A549 (cell line): ENCODE results near the gene SIGLEC7. TPM values are rescaled to one million over a fixed set of nuclear protein-coding genes. Genes with fewer than 3 reads are reported as not detected.

ENCODE experiments used
- ATAC-seq, 2 experiments: fragments of 200-7000 bp in 1 of 2; fragments of >200 bp in 1 of 2; cut with Nextera tagmentation in 1 of 2; cut with Tn5 transposase in 1 of 2; 3 replicates each; pipeline versions ENCODE4 v1.8.0 to v1.9.1; 2018 to 2020; ENCODE audit warnings: mild to moderate bottlenecking in 1 of 2, moderate library complexity in 1 of 2
- CTCF ChIA-PET: fragments of 300-600 bp; sonication (Branson Sonifier 250); formaldehyde crosslinking; extraction: SDS; loops from one replicate; lab custom pipeline; 2021; ENCODE audit warnings: antibody characterized with exemption, inconsistent platforms; lab: Yijun Ruan, JAX
- POLR2A ChIA-PET: fragments of 350-600 bp; formaldehyde crosslinking; extraction: SDS; loops from one replicate; lab custom pipeline; 2021; ENCODE audit warnings: antibody characterized with exemption, inconsistent platforms; lab: Yijun Ruan, JAX
- DNase-seq, 2 experiments: peaks; one replicate each; pipeline versions ENCODE4 v3.0.0 to v3.0.0-alpha.2; 2011 to 2016; ENCODE audit warnings: low read depth in 1 of 2, low spot score in 1 of 2
- FAIRE-seq: peaks from 2 replicates; lab custom pipeline; 2011; peaks lifted over from hg19 to GRCh38; lab: Jason Lieb, UNC
- H3K27ac ChIP-seq, 2 experiments: fragments of >200 bp; sonication (Bioruptor Twin); formaldehyde crosslinking; 3 replicates each; pipeline ENCODE4 v1.5.1; 2016 to 2017
- H3K4me1 ChIP-seq: fragments of >200 bp; sonication (Bioruptor Twin); formaldehyde crosslinking; 3 replicates; pipeline ENCODE4 v1.6.1; 2016
- H3K4me2 ChIP-seq: fragments of >200 bp; sonication (Bioruptor Twin); formaldehyde crosslinking; 3 replicates; pipeline ENCODE4 v1.6.1; 2016
- H3K4me3 ChIP-seq: fragments of >200 bp; sonication (Bioruptor Twin); formaldehyde crosslinking; 3 replicates; pipeline ENCODE4 v1.5.1; 2016
- H3K9me3 ChIP-seq: fragments of >200 bp; sonication (Bioruptor Twin); formaldehyde crosslinking; 3 replicates; pipeline ENCODE4 v1.6.1; 2016
- CBX8 ChIP-seq: fragments of 200-600 bp; sonication (generic); IDR thresholded peaks from 2 replicates; pipeline ENCODE4 v1.6.1; 2016
- CHD4 ChIP-seq: fragments of 200-600 bp; sonication (generic); IDR thresholded peaks from 2 replicates; pipeline ENCODE4 v1.6.1; 2016; ENCODE audit warnings: antibody characterized with exemption, mild to moderate bottlenecking, borderline replicate concordance
- E2F6 ChIP-seq: IDR thresholded peaks from 2 replicates; pipeline ENCODE4 v1.6.1; 2012; ENCODE audit warnings: low read depth, borderline replicate concordance
- ELK1 ChIP-seq: fragments of 150-350 bp; IDR thresholded peaks from 2 replicates; pipeline ENCODE4 v1.6.1; 2014; ENCODE audit warnings: low read depth, mild to moderate bottlenecking, low read length
- ESRRA ChIP-seq: fragments of 150-350 bp; IDR thresholded peaks from 2 replicates; pipeline ENCODE4 v1.6.1; 2014; ENCODE audit warnings: mild to moderate bottlenecking, low read length, borderline replicate concordance
- FOSB ChIP-seq: fragments of 250-450 bp; sonication (Bioruptor Pico); IDR thresholded peaks from 2 replicates; pipeline ENCODE4 v1.5.0; 2020; ENCODE audit warnings: mild to moderate bottlenecking, moderate library complexity
- FOSL2 ChIP-seq, 2 experiments: fragments of 450-650 bp in 1 of 2; fragments of >200 bp in 1 of 2; sonication (Bioruptor Twin) in 1 of 2; formaldehyde crosslinking; IDR thresholded peaks; 2 replicates each; pipeline versions ENCODE4 v1.5.0 to v1.6.1; 2016 to 2020; ENCODE audit warnings: mild to moderate bottlenecking in 1 of 2, moderate library complexity in 1 of 2
- GATA3 ChIP-seq: IDR thresholded peaks from 2 replicates; pipeline ENCODE4 v1.6.1; 2012; ENCODE audit warnings: borderline replicate concordance
- HMGXB4 ChIP-seq: fragments of 250-450 bp; sonication (Bioruptor Pico); IDR thresholded peaks from 2 replicates; pipeline ENCODE4 v1.5.0; 2021; ENCODE audit warnings: mild to moderate bottlenecking, moderate library complexity, borderline replicate concordance
- POLR2AphosphoS2 ChIP-seq: conservative IDR thresholded peaks from 2 replicates; pipeline ENCODE4 v1.6.1; 2012; ENCODE audit warnings: low read length, improper control_type of control experiment, inconsistent platforms
- RAD21 ChIP-seq, 2 experiments: fragments of >200 bp in 1 of 2; sonication (Bioruptor Twin) in 1 of 2; formaldehyde crosslinking in 1 of 2; IDR thresholded peaks in 1 of 2; conservative IDR thresholded peaks in 1 of 2; 2 replicates in 1 of 2; 3 replicates in 1 of 2; pipeline ENCODE4 v1.6.1; 2012 to 2018; ENCODE audit warnings: inconsistent platforms in 1 of 2
- REST ChIP-seq: fragments of 200-600 bp; sonication (generic); IDR thresholded peaks from 2 replicates; pipeline ENCODE4 v1.6.1; 2016; ENCODE audit warnings: antibody characterized with exemption, mild to moderate bottlenecking, moderate library complexity
- RNF2 ChIP-seq: fragments of 200-600 bp; sonication (generic); IDR thresholded peaks from 2 replicates; pipeline ENCODE4 v1.6.1; 2016; ENCODE audit warnings: low read depth, mild to moderate bottlenecking, antibody characterized with exemption, moderate library complexity, borderline replicate concordance
- SMC3 ChIP-seq: fragments of >200 bp; sonication (Bioruptor Twin); formaldehyde crosslinking; IDR thresholded peaks from 3 replicates; pipeline ENCODE4 v1.6.1; 2018; ENCODE audit warnings: inconsistent platforms
- SREBF2 ChIP-seq: fragments of 450-650 bp; IDR thresholded peaks from 2 replicates; pipeline ENCODE4 v1.6.1; 2014; ENCODE audit warnings: mild to moderate bottlenecking, moderate library complexity
- TFCP2L1 ChIP-seq: fragments of 250-450 bp; sonication (Bioruptor Pico); IDR thresholded peaks from 2 replicates; pipeline ENCODE4 v1.5.0; 2021; ENCODE audit warnings: mild to moderate bottlenecking
- ZNF302 ChIP-seq: fragments of 250-450 bp; sonication (Bioruptor Pico); IDR thresholded peaks from 2 replicates; pipeline ENCODE4 v1.9.0; 2021; ENCODE audit warnings: inconsistent platforms, mild to moderate bottlenecking, moderate library complexity
- WGBS: methylation state at CpG from one replicate; pipeline ENCODE4 v1.1.6; 2017; ENCODE audit errors: missing lambda C conversion rate; 5-methylcytosine and 5-hydroxymethylcytosine counted together
- polyA plus RNA-seq, 4 experiments: library from polyadenylated mRNA; depleted of rRNA in 3 of 4; stranded (reverse); fragments of >200 nt; fragmentation: RNase III in 1 of 4; extraction: RNeasy Plus Mini Kit Qiagen cat#74134 plus additional on column Dnase treatment in 1 of 4; gene quantifications; 2 replicates in 3 of 4; 3 replicates in 1 of 4; pipeline ENCODE4 v1.2.3, GENCODE V29; 2011 to 2017
- TF ChIP-seq, protein P1 (sequence below): fragments of 250-450 bp; sonication (Bioruptor Pico); IDR thresholded peaks from 2 replicates; pipeline ENCODE4 v1.5.0; 2020; ENCODE audit warnings: low read depth, mild to moderate bottlenecking, moderate library complexity

Gene SIGLEC7
- polyA plus RNA-seq, 2 of the 4 experiments (the other 2 are of a cell fraction): not detected

- no peak for TF ChIP-seq E2F6
- TF ChIP-seq, protein P1, sequence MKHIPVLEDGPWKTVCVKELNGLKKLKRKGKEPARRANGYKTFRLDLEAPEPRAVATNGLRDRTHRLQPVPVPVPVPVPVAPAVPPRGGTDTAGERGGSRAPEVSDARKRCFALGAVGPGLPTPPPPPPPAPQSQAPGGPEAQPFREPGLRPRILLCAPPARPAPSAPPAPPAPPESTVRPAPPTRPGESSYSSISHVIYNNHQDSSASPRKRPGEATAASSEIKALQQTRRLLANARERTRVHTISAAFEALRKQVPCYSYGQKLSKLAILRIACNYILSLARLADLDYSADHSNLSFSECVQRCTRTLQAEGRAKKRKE (CRISPR knock-in tag): no peak
Measured at GRCh38 chr19:51192689-51193088, 50.6 kb downstream of the SIGLEC7 start (continued).

DNA sequence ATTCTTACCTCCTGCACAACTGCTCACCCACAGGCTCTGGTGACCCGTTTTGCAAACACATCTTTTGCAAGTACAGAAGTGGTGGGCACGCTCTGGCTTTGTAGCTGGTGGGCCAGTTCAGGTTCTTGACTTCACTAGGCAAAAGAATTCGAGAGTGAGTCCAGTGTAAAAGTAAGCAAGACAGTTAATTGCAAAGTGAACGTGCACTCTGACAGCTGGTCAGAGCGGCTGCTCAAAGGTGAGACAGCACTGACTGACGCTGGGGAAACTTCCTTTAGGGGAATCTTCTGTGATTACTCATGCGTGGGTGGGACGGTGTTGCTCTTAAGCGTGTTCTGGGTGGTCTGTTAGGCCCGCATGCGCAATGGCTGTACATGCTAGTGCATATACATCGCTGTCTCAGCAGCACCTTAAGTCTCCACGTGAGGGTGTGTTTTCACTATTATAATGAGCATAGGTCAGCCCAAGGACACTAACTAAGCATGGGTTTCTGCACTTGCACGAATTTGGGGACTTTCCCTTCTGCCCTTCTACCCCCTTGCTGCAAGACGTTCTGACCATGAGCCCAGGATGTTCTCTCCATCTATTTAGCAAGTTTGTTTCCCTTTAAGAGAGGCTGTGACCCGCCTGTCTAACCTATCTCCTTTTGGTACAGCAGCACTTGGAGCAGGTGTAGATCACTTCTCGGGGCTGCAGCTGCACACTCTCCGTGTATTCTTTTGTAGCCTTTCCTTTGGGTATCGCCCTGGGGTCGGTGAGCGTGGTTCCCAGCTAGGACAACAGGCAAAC, 52.6 kb downstream of the SIGLEC7 start:
- Histone ChIP-seq H3K4me2 (peak overlapping the region; percentile 61), H3K4me1 (peaks cover 7% of the 10 kb centered on the region), H3K9me3 (no peaks in the 10 kb centered on the region), H3K27ac (no peak overlapping the region), H3K4me3 (no peak overlapping the region)
- DNase-seq: no peak
- 9% methylated on average over 21 of the region's 21 CpGs for WGBS
- peak; percentile 80 for FAIRE-seq
- ChIA-PET POLR2A (no interaction called here), CTCF (interaction anchor here (0.9 to 1.1 kb wide), 2 partner anchors 10 to 17 kb away, joined by 3 to 4 read pairs; no protein-coding TSS in a partner anchor)
- TF ChIP-seq SREBF2 (no peak), SMC3 (no peak), ESRRA (no peak), E2F6 (no peak), RAD21 (conservative IDR thresholded peaks at IDR 0.05 in 1 of 2, IDR thresholded peaks at IDR 0.05 in 1 of 2) (peak in 1 of 2 experiments; percentile 11; a peak in 1 of 5 replicates), FOSB (no peak), HMGXB4 (CRISPR knock-in tag) (no peak), GATA3 (no peak)
- ATAC-seq: peak; percentile 72 to 76; a peak in 5 of 6 replicates

- TF ChIP-seq ELK1: no peak
- DNase-seq (no peak), ATAC-seq (no peak), FAIRE-seq (no peak)
- Histone ChIP-seq H3K9me3 (no peaks in the 10 kb centered on the region), H3K27ac (no peak overlapping the region), H3K4me3 (no peak overlapping the region), H3K4me2 (no peak overlapping the region), H3K4me1 (peaks cover 7% of the 10 kb centered on the region)
- CTCF ChIA-PET: interaction anchor here (1.1 kb wide), 1 partner anchor 9 kb away, joined by 4 read pairs; no protein-coding TSS in a partner anchor
- whole genome bisulfite sequencing: 62% methylated on average over 9 of the region's 9 CpGs
- POLR2A ChIA-PET: no interaction called here
Measured at GRCh38 chr19:51195316-51195586, 53.1 kb downstream of the SIGLEC7 start.

DNA sequence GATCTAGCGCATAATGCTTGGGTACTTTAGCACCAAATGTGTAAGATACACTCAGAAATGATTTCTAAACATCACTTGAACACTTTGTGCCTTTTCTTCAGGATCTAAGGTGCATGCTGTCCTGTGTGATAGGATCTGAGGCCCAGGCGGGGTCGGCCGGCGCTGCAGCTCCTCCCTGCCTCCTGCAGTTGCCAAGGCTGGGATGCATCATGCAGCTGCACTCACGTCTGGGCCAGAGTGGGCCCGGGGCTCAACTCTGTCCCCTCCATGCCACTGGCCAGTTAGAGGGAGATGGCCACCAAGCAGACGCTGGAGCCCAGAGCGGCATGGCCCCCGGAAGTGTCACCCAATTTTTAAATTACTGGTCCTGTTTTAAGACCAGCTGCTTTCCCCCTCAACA, 53.5 kb downstream of the SIGLEC7 start:
- POLR2A ChIA-PET: no interaction called here
- no peaks in the 10 kb centered on the region for H3K9me3 ChIP-seq
- H3K27ac ChIP-seq: no peak overlapping the region
- CTCF ChIA-PET: interaction anchor here (1.1 kb wide), 1 partner anchor 9 kb away, joined by 4 read pairs; no protein-coding TSS in a partner anchor
- H3K4me3 ChIP-seq: no peak overlapping the region
- peaks cover 7% of the 10 kb centered on the region for H3K4me1 ChIP-seq
- no peak for DNase-seq
- H3K4me2 ChIP-seq: no peak overlapping the region
- no peak for FAIRE-seq
- 70% methylated on average over 10 of the region's 10 CpGs for WGBS
- no peak for ATAC-seq
- TF ChIP-seq TFCP2L1 (CRISPR knock-in tag) (no peak), RNF2 (no peak), FOSL2 (IDR thresholded peaks at IDR 0.05) (no peak), FOSL2 (CRISPR knock-in tag; IDR thresholded peaks at IDR 0.05) (no peak), FOSB (no peak), CHD4 (no peak), POLR2AphosphoS2 (no peak), CBX8 (no peak), ZNF302 (CRISPR knock-in tag) (no peak), ELK1 (no peak), REST (no peak)
